Measurements from ENCODE around the gene ENAH. TPM values are rescaled to one million over a fixed set of nuclear protein-coding genes. Genes with fewer than 3 reads are reported as not detected.

The ENAH gene
- total RNA-seq, 1 experiment from 2014 or later: 285 TPM

GRCh38 chr1:225539575-225539974, 113.3 kb downstream of the ENAH start:
- peaks cover 60 to 63% of the 10 kb centered on the region in 2 experiments for H3K4me1 Mint-ChIP-seq
- no peak overlapping the region for H3K4ac ChIP-seq (ENCODE audit: low read depth, low read length)
- H4K20me1 ChIP-seq (ENCODE audit: control insufficient read depth, insufficient read depth, insufficient read length): no peaks in the 10 kb centered on the region
- DNase-seq: no peak
- no peak overlapping the region for H3K27ac ChIP-seq (ENCODE audit: insufficient read length, low read depth, low read length)
- no peaks in the 10 kb centered on the region for H3K27me3 Mint-ChIP-seq (ENCODE audit: low read depth)
- WGBS (ENCODE audit: extremely low coverage, insufficient read length, low lambda C conversion rate): no CpG with 5 or more reads among the region's 4 CpGs
- no peak overlapping the region for H3K56ac ChIP-seq (ENCODE audit: insufficient read length, low read depth, low read length)
- no peak overlapping the region for H2AK5ac ChIP-seq (ENCODE audit: insufficient read length, low read length)
- no peaks in the 10 kb centered on the region for H3K9me3 ChIP-seq (ENCODE audit: control insufficient read depth, low read depth, low read length)
- no peak overlapping the region for H3T11ph ChIP-seq (ENCODE audit: low read length)
- H3K9ac ChIP-seq (ENCODE audit: extremely low read depth, insufficient read length, low read length): no peak overlapping the region
- no peak overlapping the region for H2BK120ac ChIP-seq (ENCODE audit: low read depth, low read length, poor library complexity, severe bottlenecking)
- no peak overlapping the region for H2BK5ac ChIP-seq (ENCODE audit: insufficient read length, low read length)
- no peak overlapping the region for H3K14ac ChIP-seq (ENCODE audit: insufficient read depth, low read length)
- H3K27me3 ChIP-seq (ENCODE audit: insufficient read depth, low read length): no peaks in the 10 kb centered on the region
- H3K9me3 Mint-ChIP-seq: no peaks in the 10 kb centered on the region
- peaks cover 15% of the 10 kb centered on the region; the same call in 1 of the 2 replicates for H3K79me2 ChIP-seq (ENCODE audit: insufficient read depth, low read length)
- no peak overlapping the region for H3K18ac ChIP-seq (ENCODE audit: insufficient read length, low read depth, low read length)
- H3K27ac Mint-ChIP-seq: peak overlapping the region in 2 of 3 experiments; percentile 46 to 59; a peak in 6 of 7 replicates
- TF ChIP-seq CTCF (conservative IDR thresholded peaks at IDR 0.05): no peak
- H4K91ac ChIP-seq (ENCODE audit: insufficient read length, low read depth, low read length): no peak overlapping the region
- peaks cover 5% of the 10 kb centered on the region for H3K79me1 ChIP-seq (ENCODE audit: insufficient read depth, low read depth, low read length, poor library complexity, severe bottlenecking)
- H3K23me2 ChIP-seq (ENCODE audit: insufficient read length, low read depth, low read length, poor library complexity, severe bottlenecking): no peaks in the 10 kb centered on the region
- no peak overlapping the region for H2BK20ac ChIP-seq (ENCODE audit: low read depth, low read length, poor library complexity, severe bottlenecking)
- H3K4me3 Mint-ChIP-seq: no peak overlapping the region
- H2BK12ac ChIP-seq (ENCODE audit: insufficient read length, low read depth, low read length): no peak overlapping the region
- no peak overlapping the region for H2AFZ ChIP-seq (ENCODE audit: low read length)
- H3K4me1 ChIP-seq (ENCODE audit: insufficient read depth, low read length): peaks cover 15% of the 10 kb centered on the region; the same call in 1 of the 2 replicates
- no peak overlapping the region for H4K5ac ChIP-seq (ENCODE audit: insufficient read length, low read depth, low read length)
- H3K36me3 Mint-ChIP-seq (ENCODE audit: insufficient read depth in 1 of 3, low read depth in 3 of 3): no peaks in the 10 kb centered on the region
- H4K8ac ChIP-seq (replicated peaks; ENCODE audit: insufficient read length, low read depth, low read length): no peak overlapping the region
- H3K4me2 ChIP-seq (ENCODE audit: insufficient read depth, insufficient read length, low read length): no peak overlapping the region
- no peak overlapping the region for H2BK15ac ChIP-seq (ENCODE audit: low read depth, low read length)
- H3K23ac ChIP-seq (ENCODE audit: insufficient read length, low read depth, low read length): no peak overlapping the region
